Liver (tissue), 9 donors: ENCODE measurements around the gene CYTH3. TPM values are rescaled to one million over a fixed set of nuclear protein-coding genes. Genes with fewer than 3 reads are reported as not detected.

Experiments
- DNase-seq: peaks from one replicate; pipeline ENCODE4 v3.0.0-alpha.2; 2017; ENCODE audit warnings: low spot score
- H3K27ac ChIP-seq, 2 donors: one replicate each; pipeline ENCODE4 v1.7.0; 2013; ENCODE audit warnings: inconsistent platforms in 2 of 2, low read length in 2 of 2, control low read depth in 1 of 2, low read depth in 1 of 2, mild to moderate bottlenecking in 1 of 2
- H3K27me3 ChIP-seq, 4 donors: one replicate each; pipeline versions ENCODE4 v1.6.1 to v1.7.0; 2013; ENCODE audit warnings: low read length in 3 of 4, inconsistent platforms in 1 of 4, mild to moderate bottlenecking in 1 of 4, moderate library complexity in 1 of 4; ENCODE audit not compliant: control insufficient read depth in 4 of 4, insufficient read depth in 4 of 4
- H3K36me3 ChIP-seq, 4 donors: one replicate each; pipeline versions ENCODE4 v1.6.1 to v1.7.0; 2013; ENCODE audit warnings: low read length in 3 of 4, mild to moderate bottlenecking in 3 of 4, low read depth in 1 of 4, moderate library complexity in 1 of 4; ENCODE audit not compliant: control insufficient read depth in 4 of 4, insufficient read depth in 3 of 4
- H3K4me1 ChIP-seq, 4 donors: one replicate each; pipeline versions ENCODE4 v1.6.1 to v1.7.0; 2013; ENCODE audit warnings: low read length in 3 of 4, mild to moderate bottlenecking in 3 of 4, moderate library complexity in 1 of 4; ENCODE audit not compliant: control insufficient read depth in 4 of 4, insufficient read depth in 4 of 4
- H3K4me3 ChIP-seq, 3 donors: one replicate each; pipeline versions ENCODE4 v1.6.1 to v1.7.0; 2013; ENCODE audit warnings: low read length in 3 of 3, control low read depth in 1 of 3, low read depth in 1 of 3, mild to moderate bottlenecking in 1 of 3
- H3K9ac ChIP-seq, 2 donors: one replicate each; pipeline ENCODE4 v1.7.0; 2013; ENCODE audit warnings: low read length in 2 of 2, mild to moderate bottlenecking in 2 of 2, moderate library complexity in 2 of 2, control low read depth in 1 of 2, low read depth in 1 of 2
- H3K9me3 ChIP-seq, 4 donors: one replicate each; pipeline versions ENCODE4 v1.6.1 to v1.7.0; 2013; ENCODE audit warnings: low read length in 3 of 4; ENCODE audit not compliant: control insufficient read depth in 4 of 4
- EGR1 ChIP-seq, 2 donors: IDR thresholded peaks; 2 replicates each; pipeline ENCODE4 v1.6.1; 2016 to 2018; ENCODE audit warnings: antibody characterized with exemption in 2 of 2, low read depth in 2 of 2
- FOXA1 ChIP-seq: IDR thresholded peaks from 2 replicates; pipeline ENCODE4 v1.6.1; 2016; ENCODE audit warnings: antibody characterized with exemption
- GABPA ChIP-seq, 2 donors: IDR thresholded peaks in 1 of 2; conservative IDR thresholded peaks in 1 of 2; 2 replicates each; pipeline ENCODE4 v1.6.1; 2016; ENCODE audit warnings: antibody characterized with exemption in 2 of 2, mild to moderate bottlenecking in 1 of 2, moderate library complexity in 1 of 2
- HNF4A ChIP-seq, 2 donors: conservative IDR thresholded peaks; 2 replicates each; pipeline ENCODE4 v1.6.1; 2016; ENCODE audit warnings: antibody characterized with exemption in 2 of 2, mild to moderate bottlenecking in 2 of 2
- HNF4G ChIP-seq: IDR thresholded peaks from 2 replicates; pipeline ENCODE4 v1.6.1; 2016; ENCODE audit warnings: antibody characterized with exemption
- JUND ChIP-seq, 2 donors: IDR thresholded peaks; 2 replicates each; pipeline ENCODE4 v1.6.1; 2016; ENCODE audit warnings: antibody characterized with exemption in 2 of 2
- NR2F2 ChIP-seq: IDR thresholded peaks from 2 replicates; pipeline ENCODE4 v1.6.1; 2016; ENCODE audit warnings: antibody characterized with exemption
- RXRA ChIP-seq, 2 donors: IDR thresholded peaks; 2 replicates each; pipeline ENCODE4 v1.6.1; 2017 to 2018; ENCODE audit warnings: antibody characterized with exemption in 2 of 2, mild to moderate bottlenecking in 1 of 2
- SP1 ChIP-seq: IDR thresholded peaks from 2 replicates; pipeline ENCODE4 v1.6.1; 2018; ENCODE audit warnings: antibody characterized with exemption, mild to moderate bottlenecking
- TAF1 ChIP-seq: conservative IDR thresholded peaks from 2 replicates; pipeline ENCODE4 v1.6.1; 2016; ENCODE audit warnings: antibody characterized with exemption, mild to moderate bottlenecking
- YY1 ChIP-seq: IDR thresholded peaks from 2 replicates; pipeline ENCODE4 v1.6.1; 2016; ENCODE audit warnings: antibody characterized with exemption, mild to moderate bottlenecking
- WGBS: extraction: QIAGEN DNeasy Blood & Tissue Kit; methylation state at CpG from one replicate; pipeline ENCODE4 v1.1.7; 2013; 5-methylcytosine and 5-hydroxymethylcytosine counted together
- polyA plus RNA-seq, 2 donors: library from polyadenylated mRNA; stranded (reverse) in 1 of 2; unstranded in 1 of 2; fragments of 200-250 nt in 1 of 2; fragments of >200 nt in 1 of 2; fragmentation: Nextera tagmentation in 1 of 2; extraction: Ambion mirVana in 1 of 2; gene quantifications; one replicate each; pipeline versions ENCODE4 v1.2.1 to v1.2.3, GENCODE V29; 2013 to 2015
- total RNA-seq, 2 donors: library from RNA; depleted of rRNA; stranded (reverse); fragments of >200 nt; gene quantifications; one replicate each; pipeline ENCODE4 v1.2.3, GENCODE V29; 2014
- TF ChIP-seq, protein P1 (sequence below): IDR thresholded peaks from 2 replicates; pipeline ENCODE4 v1.6.1; 2016; ENCODE audit warnings: antibody characterized with exemption
- TF ChIP-seq, protein P2 (sequence below): IDR thresholded peaks from 2 replicates; pipeline ENCODE4 v1.6.1; 2016; ENCODE audit warnings: antibody characterized with exemption, mild to moderate bottlenecking
- TF ChIP-seq, protein P3 (sequence below): IDR thresholded peaks from 2 replicates; pipeline ENCODE4 v1.6.1; 2016; ENCODE audit warnings: antibody characterized with exemption
- TF ChIP-seq, protein P4 (sequence below): IDR thresholded peaks from 2 replicates; pipeline ENCODE4 v1.6.1; 2016; ENCODE audit warnings: antibody characterized with exemption
- TF ChIP-seq, protein P5 (sequence below): fragments of 150-350 bp; IDR thresholded peaks from 2 replicates; pipeline ENCODE4 v1.5.1; 2017; ENCODE audit warnings: improper control_type of control experiment, low read depth, low read length; ENCODE audit not compliant: missing input control
- donor health status: healthy.
- donor health status: healthy.
- donor health status: healthy.
- donor health status: healthy.
- donor health status: healthy.

CYTH3 gene
- total and polyA plus RNA-seq, 4 donors, result 1.1 to 6.3 (median 3.7) TPM

DNA sequence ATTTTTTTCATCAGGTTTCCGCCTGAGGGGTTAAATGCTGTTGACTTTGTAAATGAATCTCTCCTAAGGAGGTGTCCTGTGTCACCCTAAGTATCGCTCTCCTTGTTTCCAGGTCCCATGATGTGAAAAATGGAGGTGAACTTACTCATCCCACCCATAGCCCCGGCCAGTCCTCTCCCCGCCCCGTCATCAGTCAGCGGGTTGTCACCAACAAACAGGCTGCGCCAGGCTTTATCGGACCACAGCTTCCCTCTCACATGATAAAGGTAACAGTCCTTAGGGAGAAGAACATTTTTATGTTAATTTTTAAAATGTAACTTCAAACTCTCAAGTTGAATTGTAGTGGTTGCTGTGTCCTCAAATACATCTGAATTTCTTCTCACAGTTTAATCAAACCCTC lies 124.8 kb downstream of the CYTH3 start:
- 97% methylated on average over 8 of the region's 8 CpGs for WGBS
- no peaks in the 10 kb centered on the region for H3K9me3 ChIP-seq
- peaks cover 22 to 91% (median 66%) of the 10 kb centered on the region in 4 donors for H3K36me3 ChIP-seq
- H3K4me3 ChIP-seq, result no peak overlapping the region
- no peaks in the 10 kb centered on the region for H3K4me1 ChIP-seq
- no peak overlapping the region for H3K9ac ChIP-seq
- H3K27me3 ChIP-seq, result no peaks in the 10 kb centered on the region
- H3K27ac ChIP-seq, result no peak overlapping the region
- no peak for DNase-seq
- TF ChIP-seq YY1, result no peak

DNA sequence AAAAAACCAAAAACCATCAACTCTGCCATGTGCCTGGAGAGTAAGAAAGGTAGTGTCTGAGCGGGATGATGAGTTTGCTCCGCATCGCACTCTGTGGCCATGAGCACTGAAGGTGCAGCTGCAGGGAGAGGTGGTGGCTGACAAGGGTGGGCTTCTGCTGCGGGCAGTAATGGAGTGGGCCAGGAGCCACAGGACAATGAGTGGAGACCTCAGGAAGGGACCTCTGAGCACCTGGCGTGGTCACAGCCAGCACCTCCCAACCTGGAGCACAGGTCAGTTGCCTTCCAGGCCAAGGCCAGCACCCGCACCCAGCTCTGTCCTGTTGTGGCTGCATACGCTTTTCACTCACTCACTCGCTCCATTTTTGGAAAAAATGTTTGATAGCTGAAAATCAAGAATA lies 125.8 kb downstream of the CYTH3 start:
- Histone ChIP-seq H3K9me3 (no peaks in the 10 kb centered on the region), H3K4me1 (no peaks in the 10 kb centered on the region), H3K27me3 (no peaks in the 10 kb centered on the region), H3K9ac (no peak overlapping the region), H3K36me3 (peaks cover 15 to 81% (median 63%) of the 10 kb centered on the region in 4 donors), H3K4me3 (no peak overlapping the region), H3K27ac (no peak overlapping the region)
- TF ChIP-seq, protein P1, sequence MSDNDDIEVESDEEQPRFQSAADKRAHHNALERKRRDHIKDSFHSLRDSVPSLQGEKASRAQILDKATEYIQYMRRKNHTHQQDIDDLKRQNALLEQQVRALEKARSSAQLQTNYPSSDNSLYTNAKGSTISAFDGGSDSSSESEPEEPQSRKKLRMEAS, result no peak
- no peak for TF ChIP-seq FOXA1
- no peak for TF ChIP-seq JUND (IDR thresholded peaks at IDR 0.05)
- TF ChIP-seq TAF1, result no peak
- no peak for TF ChIP-seq HNF4G
- no peak for TF ChIP-seq EGR1 (IDR thresholded peaks at IDR 0.05; ENCODE audit: low read depth in 2 of 2)
- no peak for TF ChIP-seq RXRA (IDR thresholded peaks at IDR 0.05)
- TF ChIP-seq YY1, result no peak
- TF ChIP-seq, protein P2, sequence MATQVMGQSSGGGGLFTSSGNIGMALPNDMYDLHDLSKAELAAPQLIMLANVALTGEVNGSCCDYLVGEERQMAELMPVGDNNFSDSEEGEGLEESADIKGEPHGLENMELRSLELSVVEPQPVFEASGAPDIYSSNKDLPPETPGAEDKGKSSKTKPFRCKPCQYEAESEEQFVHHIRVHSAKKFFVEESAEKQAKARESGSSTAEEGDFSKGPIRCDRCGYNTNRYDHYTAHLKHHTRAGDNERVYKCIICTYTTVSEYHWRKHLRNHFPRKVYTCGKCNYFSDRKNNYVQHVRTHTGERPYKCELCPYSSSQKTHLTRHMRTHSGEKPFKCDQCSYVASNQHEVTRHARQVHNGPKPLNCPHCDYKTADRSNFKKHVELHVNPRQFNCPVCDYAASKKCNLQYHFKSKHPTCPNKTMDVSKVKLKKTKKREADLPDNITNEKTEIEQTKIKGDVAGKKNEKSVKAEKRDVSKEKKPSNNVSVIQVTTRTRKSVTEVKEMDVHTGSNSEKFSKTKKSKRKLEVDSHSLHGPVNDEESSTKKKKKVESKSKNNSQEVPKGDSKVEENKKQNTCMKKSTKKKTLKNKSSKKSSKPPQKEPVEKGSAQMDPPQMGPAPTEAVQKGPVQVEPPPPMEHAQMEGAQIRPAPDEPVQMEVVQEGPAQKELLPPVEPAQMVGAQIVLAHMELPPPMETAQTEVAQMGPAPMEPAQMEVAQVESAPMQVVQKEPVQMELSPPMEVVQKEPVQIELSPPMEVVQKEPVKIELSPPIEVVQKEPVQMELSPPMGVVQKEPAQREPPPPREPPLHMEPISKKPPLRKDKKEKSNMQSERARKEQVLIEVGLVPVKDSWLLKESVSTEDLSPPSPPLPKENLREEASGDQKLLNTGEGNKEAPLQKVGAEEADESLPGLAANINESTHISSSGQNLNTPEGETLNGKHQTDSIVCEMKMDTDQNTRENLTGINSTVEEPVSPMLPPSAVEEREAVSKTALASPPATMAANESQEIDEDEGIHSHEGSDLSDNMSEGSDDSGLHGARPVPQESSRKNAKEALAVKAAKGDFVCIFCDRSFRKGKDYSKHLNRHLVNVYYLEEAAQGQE, result no peak
- no peak for TF ChIP-seq GABPA (IDR thresholded peaks at IDR 0.05 in 1 of 2, conservative IDR thresholded peaks at IDR 0.05 in 1 of 2)
- no peak for TF ChIP-seq NR2F2
- TF ChIP-seq, protein P3, sequence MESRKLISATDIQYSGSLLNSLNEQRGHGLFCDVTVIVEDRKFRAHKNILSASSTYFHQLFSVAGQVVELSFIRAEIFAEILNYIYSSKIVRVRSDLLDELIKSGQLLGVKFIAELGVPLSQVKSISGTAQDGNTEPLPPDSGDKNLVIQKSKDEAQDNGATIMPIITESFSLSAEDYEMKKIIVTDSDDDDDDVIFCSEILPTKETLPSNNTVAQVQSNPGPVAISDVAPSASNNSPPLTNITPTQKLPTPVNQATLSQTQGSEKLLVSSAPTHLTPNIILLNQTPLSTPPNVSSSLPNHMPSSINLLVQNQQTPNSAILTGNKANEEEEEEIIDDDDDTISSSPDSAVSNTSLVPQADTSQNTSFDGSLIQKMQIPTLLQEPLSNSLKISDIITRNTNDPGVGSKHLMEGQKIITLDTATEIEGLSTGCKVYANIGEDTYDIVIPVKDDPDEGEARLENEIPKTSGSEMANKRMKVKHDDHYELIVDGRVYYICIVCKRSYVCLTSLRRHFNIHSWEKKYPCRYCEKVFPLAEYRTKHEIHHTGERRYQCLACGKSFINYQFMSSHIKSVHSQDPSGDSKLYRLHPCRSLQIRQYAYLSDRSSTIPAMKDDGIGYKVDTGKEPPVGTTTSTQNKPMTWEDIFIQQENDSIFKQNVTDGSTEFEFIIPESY, result no peak
- no peak for TF ChIP-seq SP1
- DNase-seq, result no peak
- WGBS, result 97% methylated on average over 8 of the region's 8 CpGs

DNA sequence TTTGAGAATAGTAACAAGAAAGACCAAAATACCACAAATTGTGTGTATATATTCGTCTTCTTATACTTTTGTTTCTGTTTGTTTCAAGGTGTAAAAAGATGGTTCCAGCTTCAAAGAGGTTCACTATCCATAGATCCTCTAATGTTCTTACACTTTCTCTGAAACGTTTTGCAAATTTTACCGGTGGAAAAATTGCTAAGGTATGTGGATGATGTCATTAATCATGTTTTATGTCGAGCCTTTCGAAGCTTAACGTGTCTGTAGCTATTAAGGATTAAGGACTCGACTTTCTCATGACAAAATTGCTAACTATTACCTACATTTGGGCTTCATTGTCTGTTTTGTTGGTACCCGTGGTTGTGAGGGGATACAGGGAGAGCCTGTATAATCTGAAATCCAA lies 128.4 kb downstream of the CYTH3 start:
- Histone ChIP-seq H3K4me3 (no peak overlapping the region), H3K27me3 (no peaks in the 10 kb centered on the region), H3K27ac (no peak overlapping the region), H3K4me1 (no peaks in the 10 kb centered on the region), H3K9me3 (no peaks in the 10 kb centered on the region), H3K9ac (no peak overlapping the region), H3K36me3 (peaks cover 12 to 66% (median 53%) of the 10 kb centered on the region in 4 donors)
- 94% methylated on average over 8 of the region's 8 CpGs for WGBS
- TF ChIP-seq, protein P4, sequence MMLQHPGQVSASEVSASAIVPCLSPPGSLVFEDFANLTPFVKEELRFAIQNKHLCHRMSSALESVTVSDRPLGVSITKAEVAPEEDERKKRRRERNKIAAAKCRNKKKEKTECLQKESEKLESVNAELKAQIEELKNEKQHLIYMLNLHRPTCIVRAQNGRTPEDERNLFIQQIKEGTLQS, result no peak
- TF ChIP-seq YY1 (no peak), HNF4G (no peak), SP1 (no peak), HNF4A (conservative IDR thresholded peaks at IDR 0.05) (no peak)
- TF ChIP-seq, protein P5, sequence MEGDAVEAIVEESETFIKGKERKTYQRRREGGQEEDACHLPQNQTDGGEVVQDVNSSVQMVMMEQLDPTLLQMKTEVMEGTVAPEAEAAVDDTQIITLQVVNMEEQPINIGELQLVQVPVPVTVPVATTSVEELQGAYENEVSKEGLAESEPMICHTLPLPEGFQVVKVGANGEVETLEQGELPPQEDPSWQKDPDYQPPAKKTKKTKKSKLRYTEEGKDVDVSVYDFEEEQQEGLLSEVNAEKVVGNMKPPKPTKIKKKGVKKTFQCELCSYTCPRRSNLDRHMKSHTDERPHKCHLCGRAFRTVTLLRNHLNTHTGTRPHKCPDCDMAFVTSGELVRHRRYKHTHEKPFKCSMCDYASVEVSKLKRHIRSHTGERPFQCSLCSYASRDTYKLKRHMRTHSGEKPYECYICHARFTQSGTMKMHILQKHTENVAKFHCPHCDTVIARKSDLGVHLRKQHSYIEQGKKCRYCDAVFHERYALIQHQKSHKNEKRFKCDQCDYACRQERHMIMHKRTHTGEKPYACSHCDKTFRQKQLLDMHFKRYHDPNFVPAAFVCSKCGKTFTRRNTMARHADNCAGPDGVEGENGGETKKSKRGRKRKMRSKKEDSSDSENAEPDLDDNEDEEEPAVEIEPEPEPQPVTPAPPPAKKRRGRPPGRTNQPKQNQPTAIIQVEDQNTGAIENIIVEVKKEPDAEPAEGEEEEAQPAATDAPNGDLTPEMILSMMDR, result no peak
- no peak for DNase-seq
